HG02943 (cell line): ENCODE results near the gene MYORG.

Experiments used
- ATAC-seq: cut with Tn5 transposase; IDR thresholded peaks from one replicate; pipeline ENCODE4 v1.9.1; 2021; ENCODE audit warnings: mild to moderate bottlenecking, low read depth, moderate library complexity; ENCODE audit not compliant: unreplicated experiment

Gene MYORG

GRCh38 chr9:34385561-34386230, 9.0 kb upstream of the MYORG start:
- ATAC-seq, result no peak

GRCh38 chr9:34384368-34385165, 7.9 kb upstream of the MYORG start:
- ATAC-seq, result no peak

- no peak for ATAC-seq
These were observed 7.2 kb upstream of the MYORG start for GRCh38 chr9:34383904-34384303.

- no peak for ATAC-seq
These were observed 6.2 kb upstream of the MYORG start for GRCh38 chr9:34382879-34383278.

- no peak for ATAC-seq
These were observed 5.4 kb upstream of the MYORG start for GRCh38 chr9:34382054-34382453.

GRCh38 chr9:34381323-34381722, 4.6 kb upstream of the MYORG start:
- ATAC-seq, result no peak

- no peak for ATAC-seq
These were observed 4.0 kb upstream of the MYORG start for GRCh38 chr9:34380511-34381315.

GRCh38 chr9:34380034-34380510, 3.4 kb upstream of the MYORG start:
- no peak for ATAC-seq

- no peak for ATAC-seq
These were observed 2.8 kb upstream of the MYORG start for GRCh38 chr9:34379334-34380033.

GRCh38 chr9:34378376-34379060, 1.8 kb upstream of the MYORG start:
- no peak for ATAC-seq

- no peak for ATAC-seq
These were observed 677 bp upstream of the MYORG start for GRCh38 chr9:34377404-34377746.

GRCh38 chr9:34375901-34376595, 650 bp downstream of the MYORG start:
- no peak for ATAC-seq

- ATAC-seq, result no peak
These were observed 1.7 kb downstream of the MYORG start for GRCh38 chr9:34374905-34375552.

- ATAC-seq, result no peak
These were observed 2.4 kb downstream of the MYORG start for GRCh38 chr9:34374339-34374738.

GRCh38 chr9:34373749-34374148, 2.9 kb downstream of the MYORG start:
- no peak for ATAC-seq

- no peak for ATAC-seq
These were observed 4.2 kb downstream of the MYORG start for GRCh38 chr9:34372467-34373011.

GRCh38 chr9:34371886-34372466, 4.7 kb downstream of the MYORG start:
- no peak for ATAC-seq
